Measurements from ENCODE around the gene MTG2. TPM values are rescaled to one million over a fixed set of nuclear protein-coding genes. Genes with fewer than 3 reads are reported as not detected.

MTG2 gene
- total RNA-seq, 3 donors from 2014 or later: 16.3 to 32.1 (median 25.6) TPM

DNA sequence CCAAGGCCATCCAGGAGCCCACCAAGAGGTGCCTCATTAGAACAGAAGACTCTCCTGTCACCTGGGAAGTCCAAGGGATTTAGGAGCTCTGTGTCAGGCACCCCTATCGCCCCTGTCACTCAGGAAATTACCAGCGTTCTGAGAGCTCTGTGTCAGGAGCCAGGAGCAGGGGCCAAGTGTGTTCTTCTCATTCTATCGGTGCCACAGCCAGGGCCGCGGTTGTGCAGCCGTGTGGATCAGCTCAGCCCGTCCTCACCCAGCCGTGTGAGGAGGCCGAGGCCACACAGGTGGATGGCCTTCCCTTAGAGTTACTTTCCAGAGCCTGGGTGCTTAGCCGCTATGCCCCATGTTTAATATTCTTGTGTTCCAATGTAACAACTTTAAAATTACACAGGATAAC is 9.8 kb downstream of the MTG2 start:
- Histone ChIP-seq H3K27me3 (no peaks in the 10 kb centered on the region), H3K9me3 (no peaks in the 10 kb centered on the region), H3K4me3 (no peak overlapping the region), H3K4me1 (no peaks in the 10 kb centered on the region), H3K36me3 (no peaks in the 10 kb centered on the region), H3K27ac (no peak overlapping the region)
- DNase-seq (ENCODE audit: low spot score in 2 of 2): no peak
- intact Hi-C loops (cut with DNase I; ENCODE audit: low total_unique reads): loop anchor here (5.0 kb wide), 1 partner anchor 1005 kb away; no protein-coding TSS in a partner anchor
- TF ChIP-seq POLR2A (IDR thresholded peaks at IDR 0.05): no peak
- TF ChIP-seq, protein P1, sequence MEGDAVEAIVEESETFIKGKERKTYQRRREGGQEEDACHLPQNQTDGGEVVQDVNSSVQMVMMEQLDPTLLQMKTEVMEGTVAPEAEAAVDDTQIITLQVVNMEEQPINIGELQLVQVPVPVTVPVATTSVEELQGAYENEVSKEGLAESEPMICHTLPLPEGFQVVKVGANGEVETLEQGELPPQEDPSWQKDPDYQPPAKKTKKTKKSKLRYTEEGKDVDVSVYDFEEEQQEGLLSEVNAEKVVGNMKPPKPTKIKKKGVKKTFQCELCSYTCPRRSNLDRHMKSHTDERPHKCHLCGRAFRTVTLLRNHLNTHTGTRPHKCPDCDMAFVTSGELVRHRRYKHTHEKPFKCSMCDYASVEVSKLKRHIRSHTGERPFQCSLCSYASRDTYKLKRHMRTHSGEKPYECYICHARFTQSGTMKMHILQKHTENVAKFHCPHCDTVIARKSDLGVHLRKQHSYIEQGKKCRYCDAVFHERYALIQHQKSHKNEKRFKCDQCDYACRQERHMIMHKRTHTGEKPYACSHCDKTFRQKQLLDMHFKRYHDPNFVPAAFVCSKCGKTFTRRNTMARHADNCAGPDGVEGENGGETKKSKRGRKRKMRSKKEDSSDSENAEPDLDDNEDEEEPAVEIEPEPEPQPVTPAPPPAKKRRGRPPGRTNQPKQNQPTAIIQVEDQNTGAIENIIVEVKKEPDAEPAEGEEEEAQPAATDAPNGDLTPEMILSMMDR (IDR thresholded peaks at IDR 0.05): no peak
- TF ChIP-seq POLR2AphosphoS5 (IDR thresholded peaks at IDR 0.05): no peak

DNA sequence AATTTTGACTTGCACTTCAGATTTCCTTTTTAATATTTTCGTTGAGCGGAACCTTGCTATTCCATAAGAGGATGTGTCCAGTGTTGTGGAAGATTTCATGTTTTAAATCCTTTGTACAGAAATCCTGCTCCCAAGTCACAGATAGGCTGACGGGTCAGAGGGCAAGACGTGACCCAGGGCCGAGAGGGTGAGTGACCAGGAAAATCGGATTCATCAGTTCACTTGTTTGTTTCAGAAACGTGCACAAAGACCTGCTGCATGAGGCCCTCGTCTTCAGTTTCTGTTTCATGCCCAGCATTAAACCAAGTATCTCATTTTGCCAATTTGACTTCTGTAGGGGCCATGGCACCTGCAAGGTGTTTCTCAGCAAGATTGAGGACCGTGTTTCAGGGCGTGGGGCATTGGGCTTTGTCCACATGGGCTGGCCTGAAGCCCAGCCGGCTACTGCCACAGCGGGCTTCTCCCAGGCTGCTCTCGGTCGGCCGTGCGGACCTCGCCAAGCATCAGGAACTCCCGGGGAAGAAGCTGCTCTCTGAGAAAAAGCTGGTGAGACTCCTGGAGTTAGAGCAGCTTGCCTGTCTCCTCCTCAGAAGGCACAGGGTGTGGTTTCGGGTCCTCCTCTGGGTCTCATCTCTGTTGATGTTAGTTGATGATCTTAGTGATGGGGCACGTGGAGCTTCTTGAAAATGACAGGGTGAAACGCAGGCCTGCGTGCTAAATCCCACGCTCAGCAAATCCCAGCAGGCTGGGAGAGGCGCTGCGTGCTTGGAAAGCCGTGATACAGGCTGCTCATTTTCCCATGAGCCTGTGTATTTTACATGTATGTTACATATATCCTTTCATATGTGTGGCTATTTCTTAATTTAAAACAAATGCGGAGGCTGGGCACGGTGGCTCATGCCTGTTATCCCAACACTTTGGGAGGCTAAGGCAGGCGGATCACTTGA is 10.5 kb downstream of the MTG2 start:
- no peak for DNase-seq (ENCODE audit: low spot score in 2 of 2)
- Histone ChIP-seq H3K9me3 (no peaks in the 10 kb centered on the region), H3K4me1 (no peaks in the 10 kb centered on the region), H3K36me3 (no peaks in the 10 kb centered on the region), H3K27me3 (no peaks in the 10 kb centered on the region), H3K27ac (no peak overlapping the region), H3K4me3 (no peak overlapping the region)
- intact Hi-C loops (cut with DNase I; ENCODE audit: low total_unique reads): loop anchor here (5.0 kb wide), 1 partner anchor 1004 kb away; no protein-coding TSS in a partner anchor
- TF ChIP-seq, protein P1 (IDR thresholded peaks at IDR 0.05): no peak
- TF ChIP-seq POLR2A (IDR thresholded peaks at IDR 0.05): no peak
- TF ChIP-seq POLR2AphosphoS5 (IDR thresholded peaks at IDR 0.05): no peak

DNA sequence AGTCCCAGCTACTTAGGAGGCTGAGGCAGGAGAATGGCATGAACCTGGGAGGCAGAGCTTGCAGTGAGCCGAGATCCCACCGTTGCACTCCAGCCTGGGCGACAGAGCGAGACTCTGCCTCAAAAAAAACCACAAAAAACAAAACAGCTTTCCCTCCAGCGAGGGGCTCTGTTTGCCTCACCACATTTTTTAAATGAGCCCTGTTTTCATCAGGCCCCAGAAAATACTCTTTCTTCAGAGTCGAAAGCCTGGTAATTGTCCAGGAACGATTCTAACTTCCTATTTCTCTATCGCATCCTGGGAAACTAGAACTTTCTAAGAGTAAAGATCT is 12.2 kb downstream of the MTG2 start:
- Histone ChIP-seq H3K27ac (no peak overlapping the region), H3K4me3 (no peak overlapping the region), H3K9me3 (no peaks in the 10 kb centered on the region), H3K4me1 (no peaks in the 10 kb centered on the region), H3K27me3 (no peaks in the 10 kb centered on the region), H3K36me3 (no peaks in the 10 kb centered on the region)
- intact Hi-C loops (cut with DNase I; ENCODE audit: low total_unique reads): no loop called here
- TF ChIP-seq, protein P1 (IDR thresholded peaks at IDR 0.05): no peak
- no peak for TF ChIP-seq POLR2A (IDR thresholded peaks at IDR 0.05)
- DNase-seq (ENCODE audit: low spot score in 2 of 2): no peak

DNA sequence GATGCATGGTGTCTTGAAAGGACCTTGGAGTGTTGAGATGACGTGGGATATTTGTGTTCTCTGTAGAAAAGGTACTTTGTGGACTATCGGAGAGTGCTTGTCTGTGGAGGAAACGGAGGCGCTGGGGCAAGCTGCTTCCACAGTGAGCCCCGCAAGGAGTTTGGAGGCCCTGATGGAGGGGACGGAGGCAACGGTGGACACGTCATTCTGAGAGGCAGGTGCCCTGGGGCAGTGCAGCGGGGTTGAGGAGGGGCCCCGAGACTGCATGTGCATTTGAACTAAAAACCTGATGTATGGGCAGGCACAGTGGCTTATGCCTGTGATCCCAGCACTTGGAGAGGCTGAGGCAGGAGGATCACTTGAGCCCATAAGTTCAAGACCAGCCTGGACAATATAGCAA is 12.9 kb downstream of the MTG2 start:
- Histone ChIP-seq H3K4me1 (no peaks in the 10 kb centered on the region), H3K27ac (no peak overlapping the region), H3K27me3 (no peaks in the 10 kb centered on the region), H3K36me3 (peaks cover 4% of the 10 kb centered on the region), H3K9me3 (no peaks in the 10 kb centered on the region), H3K4me3 (no peak overlapping the region)
- TF ChIP-seq POLR2AphosphoS5 (IDR thresholded peaks at IDR 0.05) (no peak), POLR2A (IDR thresholded peaks at IDR 0.05) (no peak)
- TF ChIP-seq, protein P1 (IDR thresholded peaks at IDR 0.05): no peak
- no peak for DNase-seq (ENCODE audit: low spot score in 2 of 2)
- intact Hi-C loops (cut with DNase I; ENCODE audit: low total_unique reads): no loop called here

DNA sequence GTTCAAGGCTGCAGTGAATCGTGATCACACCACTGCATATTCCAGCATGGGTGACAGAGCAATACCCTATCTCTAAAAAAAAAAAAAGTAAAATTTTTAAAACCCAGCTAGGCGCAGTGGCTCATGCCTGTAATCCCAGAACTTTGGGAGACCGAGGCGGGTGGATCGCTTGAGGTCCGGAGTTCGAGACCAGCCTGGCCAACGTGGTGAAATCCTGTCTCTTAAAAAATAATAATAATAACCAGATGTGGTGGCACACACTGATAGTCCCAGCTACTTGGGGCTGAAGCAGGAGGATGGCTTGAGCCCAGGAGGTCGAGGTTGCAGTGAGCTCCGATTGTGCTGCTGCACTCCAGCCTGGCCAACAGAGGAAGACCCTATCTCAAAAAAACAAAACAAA is 13.5 kb downstream of the MTG2 start:
- no peak for DNase-seq (ENCODE audit: low spot score in 2 of 2)
- no peak overlapping the region for H3K27ac ChIP-seq
- H3K4me3 ChIP-seq: no peak overlapping the region
- H3K36me3 ChIP-seq: peaks cover 6% of the 10 kb centered on the region
- intact Hi-C loops (cut with DNase I; ENCODE audit: low total_unique reads): no loop called here
- H3K27me3 ChIP-seq: no peaks in the 10 kb centered on the region
- H3K4me1 ChIP-seq: no peaks in the 10 kb centered on the region
- TF ChIP-seq, protein P1 (IDR thresholded peaks at IDR 0.05): no peak
- TF ChIP-seq POLR2A (IDR thresholded peaks at IDR 0.05) (no peak), POLR2AphosphoS5 (IDR thresholded peaks at IDR 0.05) (no peak)
- H3K9me3 ChIP-seq: no peaks in the 10 kb centered on the region
